Measurements from ENCODE around the gene ATP8B4. TPM values are rescaled to one million over a fixed set of nuclear protein-coding genes. Genes with fewer than 3 reads are reported as not detected.

ATP8B4 gene
- total and polyA plus RNA-seq, 4 donors, result 1.9 to 19.7 (median 12.4) TPM

- no peak for TF ChIP-seq RAD21 (IDR thresholded peaks at IDR 0.05)
- TF ChIP-seq CTCF (IDR thresholded peaks at IDR 0.05; ENCODE audit: low read depth, low read length, missing input control), result no peak
- no peak for TF ChIP-seq HNF4G (IDR thresholded peaks at IDR 0.05)
- TF ChIP-seq ZBTB33 (IDR thresholded peaks at IDR 0.05), result no peak
- TF ChIP-seq FOXA2 (IDR thresholded peaks at IDR 0.05), result no peak
- no peak for TF ChIP-seq RXRA (IDR thresholded peaks at IDR 0.05)
- no peak for TF ChIP-seq HNF4A (conservative IDR thresholded peaks at IDR 0.05)
- TF ChIP-seq ATF3 (IDR thresholded peaks at IDR 0.05), result no peak
- TF ChIP-seq SP1 (IDR thresholded peaks at IDR 0.05), result no peak
- TF ChIP-seq, protein P1, sequence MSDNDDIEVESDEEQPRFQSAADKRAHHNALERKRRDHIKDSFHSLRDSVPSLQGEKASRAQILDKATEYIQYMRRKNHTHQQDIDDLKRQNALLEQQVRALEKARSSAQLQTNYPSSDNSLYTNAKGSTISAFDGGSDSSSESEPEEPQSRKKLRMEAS (IDR thresholded peaks at IDR 0.05), result no peak
- no peak for TF ChIP-seq FOXA1 (IDR thresholded peaks at IDR 0.05)
- TF ChIP-seq TAF1 (conservative IDR thresholded peaks at IDR 0.05), result no peak
- TF ChIP-seq NR2F2 (IDR thresholded peaks at IDR 0.05), result no peak
- TF ChIP-seq YY1 (IDR thresholded peaks at IDR 0.05), result no peak
- TF ChIP-seq JUND (IDR thresholded peaks at IDR 0.05), result no peak
- no peak for TF ChIP-seq GABPA (IDR thresholded peaks at IDR 0.05 in 1 of 2, conservative IDR thresholded peaks at IDR 0.05 in 1 of 2)
- no peak for TF ChIP-seq EGR1 (IDR thresholded peaks at IDR 0.05; ENCODE audit: low read depth in 2 of 2)
- TF ChIP-seq, protein P2, sequence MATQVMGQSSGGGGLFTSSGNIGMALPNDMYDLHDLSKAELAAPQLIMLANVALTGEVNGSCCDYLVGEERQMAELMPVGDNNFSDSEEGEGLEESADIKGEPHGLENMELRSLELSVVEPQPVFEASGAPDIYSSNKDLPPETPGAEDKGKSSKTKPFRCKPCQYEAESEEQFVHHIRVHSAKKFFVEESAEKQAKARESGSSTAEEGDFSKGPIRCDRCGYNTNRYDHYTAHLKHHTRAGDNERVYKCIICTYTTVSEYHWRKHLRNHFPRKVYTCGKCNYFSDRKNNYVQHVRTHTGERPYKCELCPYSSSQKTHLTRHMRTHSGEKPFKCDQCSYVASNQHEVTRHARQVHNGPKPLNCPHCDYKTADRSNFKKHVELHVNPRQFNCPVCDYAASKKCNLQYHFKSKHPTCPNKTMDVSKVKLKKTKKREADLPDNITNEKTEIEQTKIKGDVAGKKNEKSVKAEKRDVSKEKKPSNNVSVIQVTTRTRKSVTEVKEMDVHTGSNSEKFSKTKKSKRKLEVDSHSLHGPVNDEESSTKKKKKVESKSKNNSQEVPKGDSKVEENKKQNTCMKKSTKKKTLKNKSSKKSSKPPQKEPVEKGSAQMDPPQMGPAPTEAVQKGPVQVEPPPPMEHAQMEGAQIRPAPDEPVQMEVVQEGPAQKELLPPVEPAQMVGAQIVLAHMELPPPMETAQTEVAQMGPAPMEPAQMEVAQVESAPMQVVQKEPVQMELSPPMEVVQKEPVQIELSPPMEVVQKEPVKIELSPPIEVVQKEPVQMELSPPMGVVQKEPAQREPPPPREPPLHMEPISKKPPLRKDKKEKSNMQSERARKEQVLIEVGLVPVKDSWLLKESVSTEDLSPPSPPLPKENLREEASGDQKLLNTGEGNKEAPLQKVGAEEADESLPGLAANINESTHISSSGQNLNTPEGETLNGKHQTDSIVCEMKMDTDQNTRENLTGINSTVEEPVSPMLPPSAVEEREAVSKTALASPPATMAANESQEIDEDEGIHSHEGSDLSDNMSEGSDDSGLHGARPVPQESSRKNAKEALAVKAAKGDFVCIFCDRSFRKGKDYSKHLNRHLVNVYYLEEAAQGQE (IDR thresholded peaks at IDR 0.05), result no peak
Observed at GRCh38 chr15:50042775-50043174, 76.3 kb downstream of the ATP8B4 start.

More at GRCh38 chr15:50042775-50043174, 76.3 kb downstream of the ATP8B4 start:
- Histone ChIP-seq H3K27me3 (ENCODE audit: control insufficient read depth in 4 of 4, insufficient read depth in 4 of 4, low read length in 3 of 4) (no peaks in the 10 kb centered on the region), H3K9me3 (ENCODE audit: control insufficient read depth in 4 of 4, low read length in 3 of 4) (peaks cover 0 to 4% (median 0%) of the 10 kb centered on the region in 4 donors), H3K27ac (ENCODE audit: low read depth in 1 of 2, low read length in 2 of 2) (no peak overlapping the region), H3K4me3 (ENCODE audit: low read depth in 1 of 3, low read length in 3 of 3) (no peak overlapping the region), H3K9ac (ENCODE audit: low read depth in 1 of 2, low read length in 2 of 2) (no peak overlapping the region), H3K4me1 (ENCODE audit: control insufficient read depth in 4 of 4, insufficient read depth in 4 of 4, low read length in 3 of 4) (no peaks in the 10 kb centered on the region), H3K36me3 (ENCODE audit: control insufficient read depth in 4 of 4, insufficient read depth in 3 of 4, low read depth in 1 of 4, low read length in 3 of 4) (no peaks in the 10 kb centered on the region)
- DNase-seq (ENCODE audit: low spot score), result no peak
- WGBS, result 98% methylated on average over 2 of the region's 2 CpGs

Measured in liver (tissue), 9 donors.